ENCODE measurements around the gene DAP.

DNA sequence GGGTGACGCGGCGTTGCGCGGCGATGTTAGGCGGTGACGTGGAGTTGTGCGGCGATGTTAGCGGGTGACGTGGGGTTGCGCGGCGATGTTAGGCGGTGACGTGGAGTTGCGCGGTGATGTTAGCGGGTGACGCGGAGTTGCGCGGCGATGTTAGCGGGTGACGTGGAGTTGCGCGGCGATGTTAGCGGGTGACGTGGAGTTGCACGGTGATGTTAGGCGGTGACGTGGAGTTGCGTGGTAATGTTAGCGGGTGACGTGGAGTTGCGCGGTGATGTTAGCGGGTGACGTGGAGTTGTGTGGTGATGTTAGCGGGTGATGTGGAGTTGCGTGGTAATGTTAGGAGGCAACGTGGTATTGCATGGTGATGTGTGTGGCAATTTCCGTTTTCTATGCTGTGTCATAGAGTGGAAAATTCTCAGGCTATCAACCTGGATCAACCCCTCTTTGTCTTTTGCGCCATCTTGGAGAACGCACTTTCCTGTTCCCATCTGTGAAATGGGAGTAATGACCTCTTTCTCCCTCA, 121.1 kb downstream of the DAP start:
- TF ChIP-seq POLR2A (IDR thresholded peaks at IDR 0.05; ENCODE audit: low read length) (no peak), CTCF (IDR thresholded peaks at IDR 0.05) (no peak), EP300 (IDR thresholded peaks at IDR 0.05) (no peak), GATA3 (IDR thresholded peaks at IDR 0.05; ENCODE audit: borderline replicate concordance) (no peak), RFX5 (IDR thresholded peaks at IDR 0.05) (no peak), MAFK (IDR thresholded peaks at IDR 0.05; ENCODE audit: partially characterized antibody) (no peak), CBX2 (IDR thresholded peaks at IDR 0.05; ENCODE audit: borderline replicate concordance, low read depth) (no peak), RAD21 (conservative IDR thresholded peaks at IDR 0.05 in 1 of 2, IDR thresholded peaks at IDR 0.05 in 1 of 2) (no peak), EHMT2 (IDR thresholded peaks at IDR 0.05; ENCODE audit: low read depth) (no peak), JUN (IDR thresholded peaks at IDR 0.05) (no peak)

All from A549 (cell line).